ENCODE results near the gene ZHX3. TPM values are rescaled to one million over a fixed set of nuclear protein-coding genes. Genes with fewer than 3 reads are reported as not detected.

Gene ZHX3
- total RNA-seq, 1 experiment from 2014 or later: 5.9 TPM

DNA sequence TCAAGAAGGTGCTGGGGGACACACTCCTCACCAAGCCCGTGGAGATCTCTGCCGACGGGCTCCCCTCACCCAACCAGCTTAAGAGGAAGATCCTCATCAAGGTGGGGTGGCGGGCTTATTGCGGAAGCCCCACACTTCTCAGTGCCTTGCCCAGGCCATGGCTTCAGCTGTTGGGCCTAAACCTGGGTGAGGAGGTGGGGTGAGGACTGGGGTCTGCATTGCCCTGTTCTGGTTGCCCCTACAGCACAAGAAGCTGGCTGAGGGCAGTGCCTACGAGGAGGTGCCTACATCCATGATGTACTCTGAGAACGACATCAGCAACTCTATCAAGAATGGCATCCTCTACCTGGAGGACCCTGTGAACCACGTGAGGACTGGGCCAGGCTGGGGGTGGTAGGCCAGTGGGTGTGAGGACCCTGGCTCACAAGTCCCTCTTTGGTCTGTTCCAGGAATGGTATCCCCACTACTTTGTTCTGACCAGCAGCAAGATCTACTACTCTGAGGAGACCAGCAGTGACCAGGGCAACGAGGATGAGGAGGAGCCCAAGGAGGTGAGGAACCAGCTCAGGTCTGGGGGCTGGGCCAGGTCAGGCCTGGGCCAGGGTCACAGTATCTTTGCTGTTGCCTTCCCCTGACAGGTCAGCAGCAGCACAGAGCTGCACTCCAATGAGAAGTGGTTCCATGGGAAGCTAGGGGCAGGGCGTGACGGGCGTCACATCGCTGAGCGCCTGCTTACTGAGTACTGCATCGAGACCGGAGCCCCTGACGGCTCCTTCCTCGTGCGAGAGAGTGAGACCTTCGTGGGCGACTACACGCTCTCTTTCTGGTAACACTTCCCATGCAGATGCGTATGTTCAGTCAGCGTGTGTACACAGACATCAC lies 152.3 kb downstream of the ZHX3 start:
- Histone ChIP-seq H3K27ac (ENCODE audit: low read length) (no peak overlapping the region), H3K79me2 (ENCODE audit: low read length) (no peaks in the 10 kb centered on the region), H2AFZ (ENCODE audit: low read length) (no peak overlapping the region), H3K36me3 (ENCODE audit: insufficient read depth, low read length) (peaks cover 12% of the 10 kb centered on the region), H3K27me3 (ENCODE audit: low read length) (no peaks in the 10 kb centered on the region), H3K4me2 (ENCODE audit: low read depth, low read length, poor library complexity, severe bottlenecking) (no peak overlapping the region), H3K9me2 (replicated peaks; ENCODE audit: insufficient read depth, low read length) (no peaks in the 10 kb centered on the region), H4K20me1 (ENCODE audit: insufficient read depth, low read depth, low read length) (no peaks in the 10 kb centered on the region), H3K4me1 (ENCODE audit: low read length) (no peaks in the 10 kb centered on the region), H3K9me3 (ENCODE audit: low read length) (no peaks in the 10 kb centered on the region), H3K4me3 (ENCODE audit: low read length) (no peak overlapping the region), H3K9ac (ENCODE audit: low read length) (no peak overlapping the region)
- DNase-seq: no peak

- Histone ChIP-seq H3K27me3 (ENCODE audit: low read length) (no peaks in the 10 kb centered on the region), H3K4me2 (ENCODE audit: low read depth, low read length, poor library complexity, severe bottlenecking) (no peak overlapping the region), H3K9me2 (replicated peaks; ENCODE audit: insufficient read depth, low read length) (no peaks in the 10 kb centered on the region), H3K36me3 (ENCODE audit: insufficient read depth, low read length) (peaks cover 12% of the 10 kb centered on the region), H3K27ac (ENCODE audit: low read length) (no peak overlapping the region), H2AFZ (ENCODE audit: low read length) (no peak overlapping the region), H3K4me3 (ENCODE audit: low read length) (no peak overlapping the region), H3K9me3 (ENCODE audit: low read length) (no peaks in the 10 kb centered on the region), H3K4me1 (ENCODE audit: low read length) (no peaks in the 10 kb centered on the region), H3K79me2 (ENCODE audit: low read length) (peaks cover under 1% of the 10 kb centered on the region; the same call in 1 of the 2 replicates), H3K9ac (ENCODE audit: low read length) (no peak overlapping the region), H4K20me1 (ENCODE audit: insufficient read depth, low read depth, low read length) (no peaks in the 10 kb centered on the region; the same call in 1 of the 2 replicates)
- no peak for DNase-seq
Observed at GRCh38 chr20:41163821-41164220, 153.7 kb downstream of the ZHX3 start.

- Histone ChIP-seq H3K79me2 (ENCODE audit: low read length) (peaks cover 15% of the 10 kb centered on the region), H3K36me3 (ENCODE audit: insufficient read depth, low read length) (peaks cover 9% of the 10 kb centered on the region), H3K9ac (ENCODE audit: low read length) (no peak overlapping the region), H3K9me2 (replicated peaks; ENCODE audit: insufficient read depth, low read length) (no peaks in the 10 kb centered on the region), H3K27ac (ENCODE audit: low read length) (no peak overlapping the region), H4K20me1 (ENCODE audit: insufficient read depth, low read depth, low read length) (no peaks in the 10 kb centered on the region; the same call in 1 of the 2 replicates), H3K9me3 (ENCODE audit: low read length) (no peaks in the 10 kb centered on the region), H3K4me2 (ENCODE audit: low read depth, low read length, poor library complexity, severe bottlenecking) (no peak overlapping the region), H3K4me1 (ENCODE audit: low read length) (no peaks in the 10 kb centered on the region), H3K4me3 (ENCODE audit: low read length) (no peak overlapping the region), H2AFZ (ENCODE audit: low read length) (no peak overlapping the region), H3K27me3 (ENCODE audit: low read length) (no peaks in the 10 kb centered on the region)
- no peak for DNase-seq
Observed at GRCh38 chr20:41162396-41162795, 155.1 kb downstream of the ZHX3 start.

DNA sequence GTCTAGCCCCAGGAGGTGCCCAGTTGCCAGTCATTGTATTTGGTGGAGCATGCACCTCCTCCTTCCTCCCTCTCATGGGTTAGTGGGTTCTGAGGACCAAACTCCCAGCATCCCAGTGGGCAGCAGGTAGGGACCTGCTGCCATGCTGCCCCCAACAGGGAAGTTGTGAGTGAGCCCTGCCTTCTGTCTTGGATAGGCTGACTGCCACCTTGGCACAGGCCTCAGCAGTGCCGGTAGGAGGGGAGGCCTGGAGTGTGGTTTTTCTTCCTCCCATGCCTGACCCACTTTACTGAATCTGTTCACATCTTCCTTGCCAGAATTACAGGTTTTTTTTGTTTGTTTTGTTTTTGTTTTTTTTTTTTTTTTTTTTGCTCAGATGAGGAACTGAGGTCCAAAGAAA lies 155.6 kb downstream of the ZHX3 start:
- H3K36me3 ChIP-seq (ENCODE audit: insufficient read depth, low read length): peaks cover 8% of the 10 kb centered on the region
- H3K27me3 ChIP-seq (ENCODE audit: low read length): no peaks in the 10 kb centered on the region
- DNase-seq: no peak
- H3K4me3 ChIP-seq (ENCODE audit: low read length): no peak overlapping the region
- no peak overlapping the region for H3K27ac ChIP-seq (ENCODE audit: low read length)
- H3K9me3 ChIP-seq (ENCODE audit: low read length): no peaks in the 10 kb centered on the region
- H3K4me1 ChIP-seq (ENCODE audit: low read length): peaks cover 2% of the 10 kb centered on the region; the same call in 1 of the 2 replicates
- no peaks in the 10 kb centered on the region for H3K9me2 ChIP-seq (replicated peaks; ENCODE audit: insufficient read depth, low read length)
- no peaks in the 10 kb centered on the region; the same call in 1 of the 2 replicates for H4K20me1 ChIP-seq (ENCODE audit: insufficient read depth, low read depth, low read length)
- H2AFZ ChIP-seq (ENCODE audit: low read length): no peak overlapping the region
- peaks cover 20% of the 10 kb centered on the region for H3K79me2 ChIP-seq (ENCODE audit: low read length)
- no peak overlapping the region for H3K9ac ChIP-seq (ENCODE audit: low read length)
- H3K4me2 ChIP-seq (ENCODE audit: low read depth, low read length, poor library complexity, severe bottlenecking): no peak overlapping the region

DNA sequence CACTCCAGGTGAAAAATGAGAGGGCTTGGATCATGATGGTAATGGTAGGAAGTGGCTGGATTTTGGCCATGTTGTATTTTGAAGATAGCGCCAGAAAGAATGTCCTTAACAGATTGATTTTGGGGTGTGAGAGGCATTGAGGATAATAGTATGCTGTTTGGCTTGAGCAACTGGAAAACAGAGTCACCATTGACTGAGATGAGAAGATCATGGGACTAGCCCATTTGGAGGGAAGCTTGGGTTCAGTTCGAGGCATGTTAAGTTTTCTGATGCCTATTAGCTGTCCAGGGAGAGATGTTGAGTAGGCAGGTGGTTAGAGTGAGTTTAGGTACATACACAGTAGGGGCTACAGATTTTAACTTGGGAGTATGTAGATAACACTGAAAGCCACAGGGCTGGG lies 156.8 kb downstream of the ZHX3 start:
- Histone ChIP-seq H3K9me2 (replicated peaks; ENCODE audit: insufficient read depth, low read length) (no peaks in the 10 kb centered on the region), H3K27ac (ENCODE audit: low read length) (no peak overlapping the region), H3K36me3 (ENCODE audit: insufficient read depth, low read length) (peaks cover 8% of the 10 kb centered on the region), H3K79me2 (ENCODE audit: low read length) (peaks cover 32% of the 10 kb centered on the region), H3K4me1 (ENCODE audit: low read length) (peaks cover 8% of the 10 kb centered on the region; the same call in 1 of the 2 replicates), H2AFZ (ENCODE audit: low read length) (no peak overlapping the region), H3K9me3 (ENCODE audit: low read length) (no peaks in the 10 kb centered on the region), H3K9ac (ENCODE audit: low read length) (no peak overlapping the region), H4K20me1 (ENCODE audit: insufficient read depth, low read depth, low read length) (peaks cover 7% of the 10 kb centered on the region), H3K27me3 (ENCODE audit: low read length) (no peaks in the 10 kb centered on the region), H3K4me2 (ENCODE audit: low read depth, low read length, poor library complexity, severe bottlenecking) (no peak overlapping the region), H3K4me3 (ENCODE audit: low read length) (no peak overlapping the region)
- DNase-seq: no peak

GRCh38 chr20:41159547-41159946 lies 158.0 kb downstream of the ZHX3 start:
- Histone ChIP-seq H3K9ac (ENCODE audit: low read length) (no peak overlapping the region), H3K9me2 (replicated peaks; ENCODE audit: insufficient read depth, low read length) (no peaks in the 10 kb centered on the region), H3K27me3 (ENCODE audit: low read length) (no peaks in the 10 kb centered on the region), H3K4me2 (ENCODE audit: low read depth, low read length, poor library complexity, severe bottlenecking) (no peak overlapping the region), H3K79me2 (ENCODE audit: low read length) (peaks cover 43% of the 10 kb centered on the region), H3K36me3 (ENCODE audit: insufficient read depth, low read length) (peaks cover 2% of the 10 kb centered on the region), H2AFZ (ENCODE audit: low read length) (no peak overlapping the region), H3K4me1 (ENCODE audit: low read length) (peaks cover 9% of the 10 kb centered on the region; the same call in 1 of the 2 replicates), H3K27ac (ENCODE audit: low read length) (no peak overlapping the region), H3K4me3 (ENCODE audit: low read length) (no peak overlapping the region), H4K20me1 (ENCODE audit: insufficient read depth, low read depth, low read length) (peaks cover 10% of the 10 kb centered on the region), H3K9me3 (ENCODE audit: low read length) (no peaks in the 10 kb centered on the region)
- DNase-seq: no peak

DNA sequence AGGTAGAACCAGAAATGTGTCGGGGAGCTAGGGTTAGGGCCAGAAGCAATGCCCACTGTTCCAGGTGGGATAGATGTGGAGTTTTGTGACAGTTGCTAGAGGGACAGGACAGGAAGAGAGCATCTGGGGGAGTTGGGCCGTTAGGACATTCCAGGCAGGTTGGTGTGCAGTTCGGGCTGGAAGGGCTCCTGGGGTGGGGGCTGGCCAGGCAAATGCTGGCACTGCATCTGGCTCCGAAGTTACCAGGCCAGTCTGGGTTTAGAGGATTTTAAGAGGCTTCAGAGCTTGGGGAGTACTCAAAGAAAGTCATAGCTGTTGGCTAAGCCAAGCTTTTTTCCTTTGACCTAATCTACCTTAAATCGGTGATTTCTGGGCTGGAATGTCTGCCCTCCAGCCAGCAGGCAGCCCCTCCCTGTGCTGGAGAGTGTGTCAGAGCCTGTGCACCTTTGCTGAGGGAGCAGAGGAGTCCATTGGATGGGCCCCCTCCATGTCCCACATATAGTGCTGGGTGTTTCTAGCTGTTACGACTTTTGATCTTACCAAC lies 159.4 kb downstream of the ZHX3 start:
- no peak overlapping the region for H3K27ac ChIP-seq (ENCODE audit: low read length)
- no peak overlapping the region for H3K4me3 ChIP-seq (ENCODE audit: low read length)
- peaks cover 57% of the 10 kb centered on the region for H3K79me2 ChIP-seq (ENCODE audit: low read length)
- no peak overlapping the region for H2AFZ ChIP-seq (ENCODE audit: low read length)
- H3K27me3 ChIP-seq (ENCODE audit: low read length): no peaks in the 10 kb centered on the region
- peaks cover 14% of the 10 kb centered on the region for H3K4me1 ChIP-seq (ENCODE audit: low read length)
- H3K36me3 ChIP-seq (ENCODE audit: insufficient read depth, low read length): no peaks in the 10 kb centered on the region
- no peak overlapping the region for H3K4me2 ChIP-seq (ENCODE audit: low read depth, low read length, poor library complexity, severe bottlenecking)
- DNase-seq: no peak
- H3K9me3 ChIP-seq (ENCODE audit: low read length): no peaks in the 10 kb centered on the region
- no peaks in the 10 kb centered on the region for H3K9me2 ChIP-seq (replicated peaks; ENCODE audit: insufficient read depth, low read length)
- H4K20me1 ChIP-seq (ENCODE audit: insufficient read depth, low read depth, low read length): peaks cover 11% of the 10 kb centered on the region
- H3K9ac ChIP-seq (ENCODE audit: low read length): no peak overlapping the region

GRCh38 chr20:41155261-41155660 lies 162.3 kb downstream of the ZHX3 start:
- Histone ChIP-seq H3K79me2 (ENCODE audit: low read length) (peaks cover 86% of the 10 kb centered on the region), H2AFZ (ENCODE audit: low read length) (no peak overlapping the region), H3K9me2 (replicated peaks; ENCODE audit: insufficient read depth, low read length) (no peaks in the 10 kb centered on the region), H3K9me3 (ENCODE audit: low read length) (no peaks in the 10 kb centered on the region), H3K27ac (ENCODE audit: low read length) (no peak overlapping the region), H3K4me2 (ENCODE audit: low read depth, low read length, poor library complexity, severe bottlenecking) (no peak overlapping the region), H3K4me3 (ENCODE audit: low read length) (no peak overlapping the region), H4K20me1 (ENCODE audit: insufficient read depth, low read depth, low read length) (peaks cover 25% of the 10 kb centered on the region), H3K4me1 (ENCODE audit: low read length) (peaks cover 14% of the 10 kb centered on the region), H3K27me3 (ENCODE audit: low read length) (no peaks in the 10 kb centered on the region), H3K9ac (ENCODE audit: low read length) (no peak overlapping the region), H3K36me3 (ENCODE audit: insufficient read depth, low read length) (no peaks in the 10 kb centered on the region)
- no peak for DNase-seq

All from Karpas-422 (cell line).